PFSK-1 (cell line): ENCODE data around the gene GALNT15.

ENCODE experiments used
- FOXP2 ChIP-seq: optimal IDR thresholded peaks from 2 replicates; pipeline ENCODE3; 2011; ENCODE audit warnings: borderline replicate concordance, control low read depth, inconsistent platforms; ENCODE audit not compliant: insufficient read depth; ENCODE audit errors: extremely low read length, extremely low read depth
- POLR2AphosphoS5 ChIP-seq: IDR thresholded peaks from 2 replicates; pipeline ENCODE4 v1.6.1; 2012; ENCODE audit warnings: low read depth, mild to moderate bottlenecking, control low read depth, low read length, moderate library complexity
- REST ChIP-seq, 2 experiments: IDR thresholded peaks; 2 replicates each; pipeline versions ENCODE4 v1.6.1 to v1.8.0; 2011 to 2012; ENCODE audit warnings: low read depth in 2 of 2, low read length in 2 of 2, control low read depth in 1 of 2, inconsistent platforms in 1 of 2, mild to moderate bottlenecking in 1 of 2, moderate library complexity in 1 of 2; ENCODE audit not compliant: insufficient read depth in 1 of 2
- SIN3A ChIP-seq: IDR thresholded peaks from 2 replicates; pipeline ENCODE4 v1.6.1; 2012; ENCODE audit warnings: mild to moderate bottlenecking, low read length, moderate library complexity, borderline replicate concordance; ENCODE audit not compliant: insufficient read depth
- TAF1 ChIP-seq: IDR thresholded peaks from 2 replicates; pipeline ENCODE4 v1.6.1; 2012; ENCODE audit warnings: low read length, control low read depth, borderline replicate concordance; ENCODE audit not compliant: insufficient read depth

GALNT15 gene

GRCh38 chr3:16245609-16246008 is 71.1 kb downstream of the GALNT15 start:
- no peak for TF ChIP-seq POLR2AphosphoS5
- TF ChIP-seq FOXP2: no peak
- TF ChIP-seq REST (IDR thresholded peaks at IDR 0.05; ENCODE audit: insufficient read depth in 1 of 2, low read depth in 2 of 2, low read length in 2 of 2): no peak
- TF ChIP-seq TAF1: no peak
- TF ChIP-seq SIN3A: no peak

GRCh38 chr3:16247282-16248061 is 73.0 kb downstream of the GALNT15 start:
- TF ChIP-seq TAF1 (no peak), FOXP2 (no peak), REST (IDR thresholded peaks at IDR 0.05; ENCODE audit: insufficient read depth in 1 of 2, low read depth in 2 of 2, low read length in 2 of 2) (no peak), SIN3A (no peak), POLR2AphosphoS5 (no peak)

DNA sequence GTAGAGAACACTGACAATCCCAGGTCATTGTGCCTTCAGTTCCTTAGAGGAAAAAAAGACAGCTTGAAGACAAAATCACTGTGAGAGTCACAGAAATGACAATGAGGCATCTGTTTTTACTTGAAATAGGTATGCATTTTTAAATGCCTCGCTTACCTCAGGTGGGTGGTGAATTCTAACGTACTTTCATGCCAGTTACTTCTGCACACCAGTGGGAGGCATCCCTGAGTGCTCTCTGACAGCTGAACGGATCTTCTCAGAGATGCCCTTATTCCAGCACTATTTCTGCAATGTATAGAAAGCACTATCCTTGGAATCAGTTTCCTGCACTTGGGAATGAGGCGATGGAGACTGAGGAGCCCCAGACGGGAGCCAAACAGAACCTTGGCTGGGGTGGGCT is 74.1 kb downstream of the GALNT15 start:
- no peak for TF ChIP-seq SIN3A
- no peak for TF ChIP-seq REST (IDR thresholded peaks at IDR 0.05; ENCODE audit: insufficient read depth in 1 of 2, low read depth in 2 of 2, low read length in 2 of 2)
- no peak for TF ChIP-seq TAF1
- TF ChIP-seq FOXP2: no peak
- no peak for TF ChIP-seq POLR2AphosphoS5

- no peak for TF ChIP-seq SIN3A
- no peak for TF ChIP-seq FOXP2
- TF ChIP-seq REST (IDR thresholded peaks at IDR 0.05; ENCODE audit: insufficient read depth in 1 of 2, low read depth in 2 of 2, low read length in 2 of 2): no peak
- TF ChIP-seq POLR2AphosphoS5: no peak
- TF ChIP-seq TAF1: no peak
Measured at GRCh38 chr3:16249336-16249735, 74.9 kb downstream of the GALNT15 start.
